ENCODE measurements around the gene CHST14. TPM values are rescaled to one million over a fixed set of nuclear protein-coding genes. Genes with fewer than 3 reads are reported as not detected.

CHST14 gene
- total RNA-seq, 1 experiment from 2014 or later = 15.2 TPM

GRCh38 chr15:40510201-40510600, 39.4 kb downstream of the CHST14 start:
- DNase-seq = no peak
- peaks cover 30% of the 10 kb centered on the region for H3K27me3 ChIP-seq (ENCODE audit: control insufficient read depth, insufficient read depth, low read length)
- no peak overlapping the region for H3K4me3 ChIP-seq (ENCODE audit: insufficient read depth, low read depth, low read length)
- no peaks in the 10 kb centered on the region for H3K36me3 ChIP-seq (replicated peaks; ENCODE audit: control insufficient read depth, insufficient read depth, low read length)

- DNase-seq = no peak
- Histone ChIP-seq H3K36me3 (replicated peaks; ENCODE audit: control insufficient read depth, insufficient read depth, low read length) (no peaks in the 10 kb centered on the region), H3K4me3 (ENCODE audit: insufficient read depth, low read depth, low read length) (peak overlapping the region; percentile 45), H3K27me3 (ENCODE audit: control insufficient read depth, insufficient read depth, low read length) (peaks cover 30% of the 10 kb centered on the region)
Observed at GRCh38 chr15:40511093-40511471, 40.3 kb downstream of the CHST14 start.

- H3K36me3 ChIP-seq (replicated peaks; ENCODE audit: control insufficient read depth, insufficient read depth, low read length) = no peaks in the 10 kb centered on the region
- peak overlapping the region; percentile 45 for H3K4me3 ChIP-seq (ENCODE audit: insufficient read depth, low read depth, low read length)
- peaks cover 30% of the 10 kb centered on the region for H3K27me3 ChIP-seq (ENCODE audit: control insufficient read depth, insufficient read depth, low read length)
- peak; percentile 95 for DNase-seq
Observed at GRCh38 chr15:40511472-40512133, 40.8 kb downstream of the CHST14 start.

- peaks cover 30% of the 10 kb centered on the region for H3K27me3 ChIP-seq (ENCODE audit: control insufficient read depth, insufficient read depth, low read length)
- no peaks in the 10 kb centered on the region for H3K36me3 ChIP-seq (replicated peaks; ENCODE audit: control insufficient read depth, insufficient read depth, low read length)
- no peak for DNase-seq
- no peak overlapping the region for H3K4me3 ChIP-seq (ENCODE audit: insufficient read depth, low read depth, low read length)
Observed at GRCh38 chr15:40512440-40512839, 41.7 kb downstream of the CHST14 start.

- peaks cover 30% of the 10 kb centered on the region for H3K27me3 ChIP-seq (ENCODE audit: control insufficient read depth, insufficient read depth, low read length)
- no peak overlapping the region for H3K4me3 ChIP-seq (ENCODE audit: insufficient read depth, low read depth, low read length)
- DNase-seq = no peak
- H3K36me3 ChIP-seq (replicated peaks; ENCODE audit: control insufficient read depth, insufficient read depth, low read length) = no peaks in the 10 kb centered on the region
Observed at GRCh38 chr15:40513609-40514008, 42.8 kb downstream of the CHST14 start.

GRCh38 chr15:40516322-40516721, 45.5 kb downstream of the CHST14 start:
- DNase-seq = no peak
- Histone ChIP-seq H3K4me3 (ENCODE audit: insufficient read depth, low read depth, low read length) (no peak overlapping the region), H3K36me3 (replicated peaks; ENCODE audit: control insufficient read depth, insufficient read depth, low read length) (no peaks in the 10 kb centered on the region), H3K27me3 (ENCODE audit: control insufficient read depth, insufficient read depth, low read length) (peaks cover 18% of the 10 kb centered on the region)

Other genes with a start within 250 kb of the CHST14 start
- gene PAK6, start 231.9 kb upstream of the CHST14 start, total RNA-seq (2014; rRNA removed; shearing (Covaris generic)) = 4.9 and 8.4 TPM in 2 replicates
- 0.22 and 0.45 TPM in 2 replicates for gene ANKRD63, start 187.9 kb upstream of the CHST14 start, total RNA-seq (2014; rRNA removed; shearing (Covaris generic))
- gene PLCB2, start 163.0 kb upstream of the CHST14 start, total RNA-seq (2014; rRNA removed; shearing (Covaris generic)) = 11.3 and 13.9 TPM in 2 replicates
- gene INAFM2, start 147.3 kb upstream of the CHST14 start, total RNA-seq (2014; rRNA removed; shearing (Covaris generic)) = 15.2 and 15.8 TPM in 2 replicates
- gene CCDC9B, start 130.0 kb upstream of the CHST14 start, total RNA-seq (2014; rRNA removed; shearing (Covaris generic)) = 0.03 and 0.18 TPM in 2 replicates
- not detected in 2 replicates for gene PHGR1, start 120.0 kb upstream of the CHST14 start, total RNA-seq (2014; rRNA removed; shearing (Covaris generic))
- 0.04 and 0.52 TPM in 2 replicates for gene DISP2, start 112.8 kb upstream of the CHST14 start, total RNA-seq (2014; rRNA removed; shearing (Covaris generic))
- gene KNSTRN, start 88.3 kb upstream of the CHST14 start, total RNA-seq (2014; rRNA removed; shearing (Covaris generic)) = 72.2 and 104 TPM in 2 replicates
- gene IVD, start 65.2 kb upstream of the CHST14 start, total RNA-seq (2014; rRNA removed; shearing (Covaris generic)) = 28.6 and 31.4 TPM in 2 replicates
- 45.7 and 47.4 TPM in 2 replicates for gene BAHD1, start 30.0 kb upstream of the CHST14 start, total RNA-seq (2014; rRNA removed; shearing (Covaris generic))
- 12.3 and 17.2 TPM in 2 replicates for gene CCDC32, start 94.1 kb downstream of the CHST14 start, total RNA-seq (2014; rRNA removed; shearing (Covaris generic))
- gene RPUSD2, start 98.3 kb downstream of the CHST14 start, total RNA-seq (2014; rRNA removed; shearing (Covaris generic)) = 30.5 and 38.1 TPM in 2 replicates
- 28.4 and 33.9 TPM in 2 replicates for gene KNL1, start 123.3 kb downstream of the CHST14 start, total RNA-seq (2014; rRNA removed; shearing (Covaris generic))
- gene RAD51, start 224.2 kb downstream of the CHST14 start, total RNA-seq (2014; rRNA removed; shearing (Covaris generic)) = 14.2 and 16.1 TPM in 2 replicates

Measured in H7 (cell line).